HG02571 (cell line): ENCODE results near the gene NDUFB6.
A peak's percentile ranks its signal among the peaks of the same experiment; 100 is the strongest.
"Not testable (repeated sequence)": the region's sequence is repeated elsewhere in the genome, so short reads cannot be mapped to it uniquely, and the experiment has no call there.

Source experiments
- ATAC-seq: cut with Tn5 transposase; IDR thresholded peaks from one replicate; pipeline ENCODE4 v1.9.1; 2021; ENCODE audit warnings: mild to moderate bottlenecking, moderate library complexity; ENCODE audit not compliant: unreplicated experiment

The NDUFB6 gene

GRCh38 chr9:32572900-32573523 lies at the start of gene NDUFB6:
Gene NDUFB6, minus strand, starts transcription at chr9:32573159. Its CDS starts 99 bp downstream, at chr9:32573060.
- ATAC-seq, result peak; percentile 78

- no peak for ATAC-seq
These were observed 45.3 kb upstream of the NDUFB6 start for GRCh38 chr9:32618261-32618660.

- no peak for ATAC-seq
These were observed 33.9 kb upstream of the NDUFB6 start for GRCh38 chr9:32606811-32607210.

- no peak for ATAC-seq
These were observed 31.2 kb upstream of the NDUFB6 start for GRCh38 chr9:32603914-32604852.

- not testable (repeated sequence) for ATAC-seq
These were observed 26.1 kb upstream of the NDUFB6 start for GRCh38 chr9:32599021-32599420.

- ATAC-seq, result no peak
These were observed 24.0 kb upstream of the NDUFB6 start for GRCh38 chr9:32596936-32597335.

GRCh38 chr9:32596096-32596865 lies 23.3 kb upstream of the NDUFB6 start:
- ATAC-seq, result no peak

GRCh38 chr9:32590898-32591297 lies 17.9 kb upstream of the NDUFB6 start:
- ATAC-seq, result no peak

GRCh38 chr9:32590476-32590875 lies 17.5 kb upstream of the NDUFB6 start:
- no peak for ATAC-seq

GRCh38 chr9:32589083-32589723 lies 16.2 kb upstream of the NDUFB6 start:
- no peak for ATAC-seq

GRCh38 chr9:32587901-32588300 lies 14.9 kb upstream of the NDUFB6 start:
- ATAC-seq, result no peak

- no peak for ATAC-seq
These were observed 11.8 kb upstream of the NDUFB6 start for GRCh38 chr9:32584784-32585183.

GRCh38 chr9:32581512-32582143 lies 8.7 kb upstream of the NDUFB6 start:
- no peak for ATAC-seq

GRCh38 chr9:32580631-32581300 lies 7.8 kb upstream of the NDUFB6 start:
- no peak for ATAC-seq

GRCh38 chr9:32579706-32580331 lies 6.9 kb upstream of the NDUFB6 start:
- ATAC-seq, result no peak

GRCh38 chr9:32578976-32579375 lies 6.0 kb upstream of the NDUFB6 start:
- ATAC-seq, result no peak

- ATAC-seq, result peak; percentile 35
These were observed 4.4 kb upstream of the NDUFB6 start for GRCh38 chr9:32577316-32577715.

GRCh38 chr9:32574858-32575257 lies 1.9 kb upstream of the NDUFB6 start:
- no peak for ATAC-seq

GRCh38 chr9:32573821-32574220 lies 862 bp upstream of the NDUFB6 start:
- ATAC-seq, result no peak
